HepG2 (cell line): Measurements from ENCODE around the gene CAP2. TPM values are rescaled to one million over a fixed set of nuclear protein-coding genes. Genes with fewer than 3 reads are reported as not detected.

Source experiments
- ATAC-seq: fragments of 200-7000 bp; cut with Tn5 transposase; 3 replicates; pipeline ENCODE4 v1.9.1; 2020; ENCODE audit warnings: mild to moderate bottlenecking, moderate library complexity
- BruUV-seq: library from RNA; stranded (reverse); fragments of 400-500 nt; replicated peaks from 2 replicates; lab custom pipeline; 2021; lab: Mats Ljungman, UMichigan
- CTCF ChIA-PET: fragments of 300-600 bp; formaldehyde crosslinking; extraction: SDS; loops from one replicate; lab custom pipeline; 2021; ENCODE audit warnings: low total read pairs, inconsistent platforms, low intra/inter-chr PET ratio; lab: Yijun Ruan, JAX
- POLR2A ChIA-PET: fragments of 350-600 bp; sonication (Branson Sonifier 250); formaldehyde crosslinking; loops from one replicate; lab custom pipeline; 2020; ENCODE audit warnings: antibody characterized with exemption, inconsistent platforms; lab: Yijun Ruan, JAX
- DNase-seq: peaks from one replicate; pipeline ENCODE4 v3.0.0-alpha.2; 2015; ENCODE audit warnings: low spot score
- FAIRE-seq: peaks from 3 replicates; lab custom pipeline; 2011; peaks lifted over from hg19 to GRCh38; lab: Jason Lieb, UNC
- H2AFZ ChIP-seq: one replicate; pipeline ENCODE4 v1.6.1; 2011; ENCODE audit warnings: low read length, inconsistent platforms
- H3K27ac ChIP-seq: fragments of 300-600 bp; 3 replicates; pipeline ENCODE4 v1.8.0; 2011; ENCODE audit warnings: mixed run types, mild to moderate bottlenecking, mixed read lengths, low read length, inconsistent platforms; ENCODE audit not compliant: insufficient read depth; ENCODE audit errors: extremely low read length
- H3K27me3 ChIP-seq, 2 experiments: fragments of 200-600 bp in 1 of 2; 2 replicates in 1 of 2; 3 replicates in 1 of 2; pipeline versions ENCODE4 v1.6.0 to v1.8.0; 2011; ENCODE audit warnings: low read length in 2 of 2, mild to moderate bottlenecking in 2 of 2, moderate library complexity in 2 of 2, inconsistent platforms in 1 of 2; ENCODE audit not compliant: insufficient read depth in 2 of 2, control insufficient read depth in 1 of 2
- H3K36me3 ChIP-seq, 2 experiments: fragments of 200-600 bp in 1 of 2; replicated peaks in 1 of 2; 2 replicates in 1 of 2; 3 replicates in 1 of 2; pipeline versions ENCODE4 v1.5.1 to v1.8.0; 2011; ENCODE audit warnings: low read length in 2 of 2, inconsistent platforms in 1 of 2; ENCODE audit not compliant: insufficient read depth in 2 of 2, control insufficient read depth in 1 of 2
- H3K4me1 ChIP-seq: 2 replicates; pipeline ENCODE4 v1.5.1; 2012; ENCODE audit warnings: low read length, inconsistent platforms; ENCODE audit not compliant: insufficient read depth
- H3K4me2 ChIP-seq: 2 replicates; pipeline ENCODE4 v1.6.0; 2011; ENCODE audit warnings: low read depth, low read length, inconsistent platforms
- H3K4me3 ChIP-seq, 3 experiments: fragments of 200-600 bp in 1 of 3; sonication (generic), shearing (Covaris generic) in 1 of 3; replicated peaks in 1 of 3; 2 replicates each; pipeline ENCODE4 v1.5.1; 2011 to 2016; ENCODE audit warnings: low read length in 3 of 3, inconsistent platforms in 2 of 3, low read depth in 2 of 3, mild to moderate bottlenecking in 2 of 3, control low read depth in 1 of 3, mixed read lengths in 1 of 3; ENCODE audit not compliant: insufficient read depth in 1 of 3
- H3K79me2 ChIP-seq: one replicate; pipeline ENCODE4 v1.6.1; 2011; ENCODE audit warnings: low read length, inconsistent platforms; ENCODE audit not compliant: insufficient read depth
- H3K9ac ChIP-seq: 2 replicates; pipeline ENCODE4 v1.6.0; 2011; ENCODE audit warnings: mild to moderate bottlenecking, low read depth, low read length, inconsistent platforms; ENCODE audit not compliant: insufficient read depth
- H3K9me3 ChIP-seq: 2 replicates; pipeline ENCODE4 v1.5.1; 2012; ENCODE audit warnings: mild to moderate bottlenecking, low read length
- H4K20me1 ChIP-seq: 2 replicates; pipeline ENCODE4 v1.6.0; 2011; ENCODE audit warnings: inconsistent platforms, mild to moderate bottlenecking, low read length, moderate library complexity; ENCODE audit not compliant: insufficient read depth
- CENPX ChIP-seq: sonication (generic); formaldehyde crosslinking; IDR thresholded peaks from 2 replicates; pipeline ENCODE4 v1.9.0; 2021; ENCODE audit warnings: mild to moderate bottlenecking, missing genetic modification reagents, moderate library complexity
- JUN ChIP-seq: sonication (generic); formaldehyde crosslinking; IDR thresholded peaks from 2 replicates; pipeline ENCODE4 v1.4.0; 2020; ENCODE audit warnings: mild to moderate bottlenecking, missing genetic modification reagents
- NCOA2 ChIP-seq: sonication (generic); formaldehyde crosslinking; IDR thresholded peaks from 2 replicates; pipeline ENCODE4 v1.8.0; 2022; ENCODE audit warnings: inconsistent platforms
- PHF8 ChIP-seq: sonication (generic); formaldehyde crosslinking; IDR thresholded peaks from 2 replicates; pipeline ENCODE4 v1.5.0; 2020; ENCODE audit warnings: missing genetic modification reagents
- ZBTB21 ChIP-seq: sonication (generic); formaldehyde crosslinking; IDR thresholded peaks from 2 replicates; pipeline ENCODE4 v1.4.0; 2020; ENCODE audit warnings: missing genetic modification reagents
- ZBTB7A ChIP-seq: sonication (generic); formaldehyde crosslinking; IDR thresholded peaks from 2 replicates; pipeline ENCODE4 v1.8.0; 2022; ENCODE audit warnings: mild to moderate bottlenecking, missing genetic modification reagents
- ZHX2 ChIP-seq, 2 experiments: sonication (generic) in 1 of 2; formaldehyde crosslinking in 1 of 2; IDR thresholded peaks; 2 replicates each; pipeline versions ENCODE4 v1.6.1 to v1.9.0; 2014 to 2022; ENCODE audit warnings: antibody characterized with exemption in 1 of 2, borderline replicate concordance in 1 of 2, inconsistent platforms in 1 of 2, low read depth in 1 of 2, missing genetic modification reagents in 1 of 2
- ZIK1 ChIP-seq: sonication (generic); formaldehyde crosslinking; IDR thresholded peaks from 2 replicates; pipeline ENCODE4 v1.5.0; 2020; ENCODE audit warnings: mild to moderate bottlenecking, low read depth, missing genetic modification reagents, borderline replicate concordance
- ZNF296 ChIP-seq: sonication (generic); formaldehyde crosslinking; conservative IDR thresholded peaks from 2 replicates; pipeline ENCODE4 v1.5.0; 2020; ENCODE audit warnings: mild to moderate bottlenecking, missing genetic modification reagents
- ZNF879 ChIP-seq: sonication (generic); formaldehyde crosslinking; IDR thresholded peaks from 2 replicates; pipeline ENCODE4 v1.8.1; 2023; ENCODE audit warnings: missing genetic modification reagents
- ZNF883 ChIP-seq: sonication (generic); formaldehyde crosslinking; IDR thresholded peaks from 2 replicates; pipeline ENCODE4 v1.5.1; 2020; ENCODE audit warnings: mild to moderate bottlenecking, missing genetic modification reagents; ENCODE audit errors: not compliant biosample characterization
- WGBS: methylation state at CpG from one replicate; pipeline ENCODE4 v1.1.6; 2017; ENCODE audit warnings: low lambda C conversion rate; 5-methylcytosine and 5-hydroxymethylcytosine counted together
- in situ Hi-C: cut with HindIII; loops from 2 replicates; pipeline ENCODE4 v1.10.0; 2017; ENCODE audit warnings: low pct_unique_long_range_greater_than_20kb; ENCODE audit not compliant: extremely low pct_ligation_motif_present
- intact Hi-C: fragments of 100-400 bp; cut with micrococcal nuclease; formaldehyde crosslinking; loops from one replicate; pipeline ENCODE4 v1.10.0; 2022; ENCODE audit not compliant: unreplicated experiment
- polyA plus RNA-seq, 8 experiments: library from polyadenylated mRNA; depleted of rRNA in 3 of 8; stranded (reverse) in 7 of 8; unstranded in 1 of 8; fragments of >200 nt; fragmentation: Illumina TruSeq in 4 of 8; extraction: Trizol in 4 of 8; gene quantifications; 2 replicates each; pipeline versions ENCODE4 v1.2.1 to v1.2.3, GENCODE V29; 2011 to 2016; ENCODE audit warnings: low read depth in 4 of 8, missing spikeins in 1 of 8, mixed read lengths in 1 of 8; ENCODE audit not compliant: insufficient read depth in 1 of 8
- total RNA-seq, 5 experiments: library from RNA; depleted of rRNA; stranded (reverse); fragments of >200 nt; fragmentation: Illumina TruSeq; extraction: Trizol; gene quantifications; 2 replicates each; pipeline ENCODE4 v1.2.3, GENCODE V29; 2016; ENCODE audit warnings: low read depth in 1 of 5

CAP2 gene
- total and polyA plus RNA-seq, 2 of the 13 experiments (the other 11 are each of a cell fraction or from before 2014, with no cell fraction given), result 7.9 to 53.1 TPM

GRCh38 chr6:17347012-17347411 lies 46.4 kb upstream of the CAP2 start (continued):
- TF ChIP-seq PHF8 (CRISPR knock-in tag), result no peak
- no peak for TF ChIP-seq ZBTB7A
- no peak for TF ChIP-seq ZNF883 (CRISPR knock-in tag)

GRCh38 chr6:17349427-17349826 lies 44.0 kb upstream of the CAP2 start:
- Histone ChIP-seq H3K4me2 (no peak overlapping the region), H3K4me1 (peaks cover 44% of the 10 kb centered on the region), H2AFZ (no peak overlapping the region), H3K79me2 (no peaks in the 10 kb centered on the region), H3K36me3 (no peaks in the 10 kb centered on the region), H3K9ac (no peak overlapping the region), H3K4me3 (no peak overlapping the region), H3K9me3 (no peaks in the 10 kb centered on the region), H3K27me3 (no peaks in the 10 kb centered on the region), H3K27ac (no peak overlapping the region)
- in situ Hi-C loops, result no loop called here
- ATAC-seq (no peak), DNase-seq (peak; percentile 10)
- 80% methylated on average over 2 of the region's 2 CpGs for WGBS
- POLR2A ChIA-PET, result interaction anchor here (1.0 kb wide), 1 partner anchor 44 kb away, joined by 3 read pairs; the partner anchor contains the start of gene CAP2
- no TSS peak for BruUV-seq
- TF ChIP-seq ZHX2 (IDR thresholded peaks at IDR 0.05; ENCODE audit: low read depth) (no peak), ZHX2 (CRISPR knock-in tag; IDR thresholded peaks at IDR 0.05; ENCODE audit: borderline replicate concordance) (no peak), NCOA2 (CRISPR knock-in tag) (no peak), ZNF296 (CRISPR knock-in tag) (no peak), CENPX (CRISPR knock-in tag) (no peak), ZNF879 (no peak), ZIK1 (CRISPR knock-in tag) (no peak), JUN (CRISPR knock-in tag) (no peak), ZBTB21 (no peak)
- TF ChIP-seq, all 625 proteins: peak for 0
- no peak for FAIRE-seq
- intact Hi-C loops, result no loop called here
- CTCF ChIA-PET, result no interaction called here
- no peaks in the 10 kb centered on the region for H4K20me1 ChIP-seq
